Measurements from ENCODE around the gene CDC25A. TPM values are rescaled to one million over a fixed set of nuclear protein-coding genes. Genes with fewer than 3 reads are reported as not detected.
"Not testable (repeated sequence)": the region's sequence is repeated elsewhere in the genome, so short reads cannot be mapped to it uniquely, and the experiment has no call there.

The CDC25A gene
- total RNA-seq, 1 donor from 2014 or later = 3.5 TPM

GRCh38 chr3:48119505-48120193 lies 68.6 kb downstream of the CDC25A start:
- Mint-ChIP-seq H3K4me1 (ENCODE audit: unreplicated experiment) (peaks cover 9% of the 10 kb centered on the region), H3K9me3 (ENCODE audit: unreplicated experiment) (no peaks in the 10 kb centered on the region), H3K27ac (ENCODE audit: unreplicated experiment) (peak overlapping the region; percentile 31), H3K27me3 (ENCODE audit: unreplicated experiment) (no peaks in the 10 kb centered on the region), H3K36me3 (ENCODE audit: unreplicated experiment) (no peaks in the 10 kb centered on the region), H3K4me3 (ENCODE audit: unreplicated experiment) (no peak overlapping the region)
- DNase-seq (ENCODE audit: extremely low spot score, unreplicated experiment) = no peak
- TF ChIP-seq, protein P1, sequence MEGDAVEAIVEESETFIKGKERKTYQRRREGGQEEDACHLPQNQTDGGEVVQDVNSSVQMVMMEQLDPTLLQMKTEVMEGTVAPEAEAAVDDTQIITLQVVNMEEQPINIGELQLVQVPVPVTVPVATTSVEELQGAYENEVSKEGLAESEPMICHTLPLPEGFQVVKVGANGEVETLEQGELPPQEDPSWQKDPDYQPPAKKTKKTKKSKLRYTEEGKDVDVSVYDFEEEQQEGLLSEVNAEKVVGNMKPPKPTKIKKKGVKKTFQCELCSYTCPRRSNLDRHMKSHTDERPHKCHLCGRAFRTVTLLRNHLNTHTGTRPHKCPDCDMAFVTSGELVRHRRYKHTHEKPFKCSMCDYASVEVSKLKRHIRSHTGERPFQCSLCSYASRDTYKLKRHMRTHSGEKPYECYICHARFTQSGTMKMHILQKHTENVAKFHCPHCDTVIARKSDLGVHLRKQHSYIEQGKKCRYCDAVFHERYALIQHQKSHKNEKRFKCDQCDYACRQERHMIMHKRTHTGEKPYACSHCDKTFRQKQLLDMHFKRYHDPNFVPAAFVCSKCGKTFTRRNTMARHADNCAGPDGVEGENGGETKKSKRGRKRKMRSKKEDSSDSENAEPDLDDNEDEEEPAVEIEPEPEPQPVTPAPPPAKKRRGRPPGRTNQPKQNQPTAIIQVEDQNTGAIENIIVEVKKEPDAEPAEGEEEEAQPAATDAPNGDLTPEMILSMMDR (IDR thresholded peaks at IDR 0.05) = no peak

- H3K4me1 Mint-ChIP-seq (ENCODE audit: unreplicated experiment) = peaks cover 9% of the 10 kb centered on the region
- no peaks in the 10 kb centered on the region for H3K27me3 Mint-ChIP-seq (ENCODE audit: unreplicated experiment)
- no peak overlapping the region for H3K4me3 Mint-ChIP-seq (ENCODE audit: unreplicated experiment)
- H3K27ac Mint-ChIP-seq (ENCODE audit: unreplicated experiment) = no peak overlapping the region
- H3K9me3 Mint-ChIP-seq (ENCODE audit: unreplicated experiment) = no peaks in the 10 kb centered on the region
- TF ChIP-seq, protein P1 (IDR thresholded peaks at IDR 0.05) = no peak
- no peak for DNase-seq (ENCODE audit: extremely low spot score, unreplicated experiment)
- no peaks in the 10 kb centered on the region for H3K36me3 Mint-ChIP-seq (ENCODE audit: unreplicated experiment)
Observed at GRCh38 chr3:48118928-48119327, 69.3 kb downstream of the CDC25A start.

GRCh38 chr3:48118322-48118721 lies 69.9 kb downstream of the CDC25A start:
- no peaks in the 10 kb centered on the region for H3K36me3 Mint-ChIP-seq (ENCODE audit: unreplicated experiment)

GRCh38 chr3:48112813-48113212 lies 75.4 kb downstream of the CDC25A start:
- Mint-ChIP-seq H3K9me3 (ENCODE audit: unreplicated experiment) (no peaks in the 10 kb centered on the region), H3K27ac (ENCODE audit: unreplicated experiment) (no peak overlapping the region), H3K4me3 (ENCODE audit: unreplicated experiment) (no peak overlapping the region), H3K27me3 (ENCODE audit: unreplicated experiment) (no peaks in the 10 kb centered on the region), H3K36me3 (ENCODE audit: unreplicated experiment) (no peaks in the 10 kb centered on the region), H3K4me1 (ENCODE audit: unreplicated experiment) (peaks cover 5% of the 10 kb centered on the region)
- TF ChIP-seq, protein P1 (IDR thresholded peaks at IDR 0.05) = no peak
- no peak for DNase-seq (ENCODE audit: extremely low spot score, unreplicated experiment)

More at GRCh38 chr3:48118322-48118721, 69.9 kb downstream of the CDC25A start:
- DNase-seq (ENCODE audit: extremely low spot score, unreplicated experiment) = no peak
- Mint-ChIP-seq H3K27me3 (ENCODE audit: unreplicated experiment) (no peaks in the 10 kb centered on the region), H3K27ac (ENCODE audit: unreplicated experiment) (no peak overlapping the region), H3K9me3 (ENCODE audit: unreplicated experiment) (no peaks in the 10 kb centered on the region), H3K4me1 (ENCODE audit: unreplicated experiment) (peaks cover 9% of the 10 kb centered on the region), H3K4me3 (ENCODE audit: unreplicated experiment) (no peak overlapping the region)
- TF ChIP-seq, protein P1 (IDR thresholded peaks at IDR 0.05) = no peak

DNA sequence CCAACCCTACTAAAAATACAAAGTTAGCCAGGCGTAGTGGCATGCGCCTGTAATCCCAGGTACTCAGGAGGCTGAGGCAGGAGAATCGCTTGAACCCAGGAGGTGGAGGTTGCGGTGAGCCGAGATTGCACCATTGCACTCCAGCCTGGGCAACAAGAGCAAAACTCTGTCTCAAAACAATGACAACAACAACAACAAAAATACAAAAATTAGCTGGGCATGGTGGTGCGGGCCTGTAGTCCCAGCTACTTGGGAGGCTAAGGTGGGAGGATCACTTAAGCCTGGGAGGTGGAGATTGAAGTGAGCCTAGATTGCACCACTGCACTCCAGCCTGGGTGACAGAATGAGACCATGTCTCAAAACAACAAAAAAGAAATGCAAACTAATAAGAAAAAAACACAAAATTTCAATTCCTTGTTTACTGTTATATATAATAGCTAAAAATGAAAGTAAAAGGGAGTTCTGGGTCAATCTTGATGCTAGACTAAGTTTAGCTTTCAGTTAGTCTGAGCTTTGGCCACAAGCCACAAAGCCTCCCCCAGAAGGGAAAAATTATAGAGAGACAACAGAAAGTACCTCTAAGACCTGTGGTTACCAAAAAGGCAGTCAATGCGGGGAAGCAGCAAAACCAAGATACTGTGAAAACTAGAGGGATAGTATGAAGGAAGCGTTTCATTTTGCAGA lies 76.0 kb downstream of the CDC25A start:
- not testable (repeated sequence) for DNase-seq (ENCODE audit: extremely low spot score, unreplicated experiment); H3K9me3 Mint-ChIP-seq (ENCODE audit: unreplicated experiment); H3K36me3 Mint-ChIP-seq (ENCODE audit: unreplicated experiment); H3K4me1 Mint-ChIP-seq (ENCODE audit: unreplicated experiment); H3K27me3 Mint-ChIP-seq (ENCODE audit: unreplicated experiment); H3K4me3 Mint-ChIP-seq (ENCODE audit: unreplicated experiment); H3K27ac Mint-ChIP-seq (ENCODE audit: unreplicated experiment)

Data from osteocyte (in vitro differentiated cells).